ELR (cell line): ENCODE results near the gene ATAD3C.
"Not testable (repeated sequence)": the region's sequence is repeated elsewhere in the genome, so short reads cannot be mapped to it uniquely, and the experiment has no call there.

Source experiments
- DNase-seq: peaks from one replicate; pipeline ENCODE4 v3.0.0-alpha.2; 2015; ENCODE audit warnings: low read depth

Gene ATAD3C

DNA sequence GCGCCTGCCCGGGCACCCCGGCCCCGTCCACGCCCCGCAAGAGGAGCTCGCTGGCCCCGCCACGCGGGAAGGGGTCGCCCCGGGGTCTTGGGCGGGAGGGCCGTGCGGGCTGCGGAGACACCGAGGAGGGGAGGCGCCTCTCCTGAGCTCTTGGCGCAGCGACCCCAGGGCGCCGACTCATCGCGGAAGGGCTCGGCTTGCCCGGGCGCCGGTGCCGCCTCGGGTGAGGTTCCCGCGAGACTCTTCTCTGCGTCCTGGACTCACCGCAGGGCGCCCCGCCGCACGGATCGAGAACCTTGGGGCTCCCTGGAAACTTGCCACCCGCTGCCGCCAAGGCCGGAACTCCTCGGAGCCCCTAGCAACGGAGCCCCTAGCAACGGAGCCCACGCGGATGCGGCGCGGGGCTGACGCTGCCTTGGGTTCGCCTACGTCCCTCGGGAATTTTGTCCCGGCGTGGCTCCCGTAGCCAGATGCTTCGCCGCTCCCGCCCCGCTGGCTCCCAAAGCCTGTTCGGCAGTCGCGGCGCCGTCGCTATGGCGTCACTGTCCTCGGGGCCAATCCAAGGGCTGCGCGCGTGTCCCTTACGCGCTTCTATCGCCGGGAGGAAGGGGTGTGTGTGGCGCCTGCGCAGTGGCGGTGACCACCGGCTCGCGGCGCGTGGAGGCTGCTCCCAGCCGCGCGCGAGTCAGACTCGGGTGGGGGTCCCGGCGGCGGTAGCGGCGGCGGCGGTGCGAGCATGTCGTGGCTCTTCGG lies 62.2 kb downstream of the ATAD3C start, which contains the start of gene ATAD3A:
TSS of gene ATAD3A (plus strand) at position 630 of the 753 bp plus-strand sequence. CDS start at position 737, 107 bp downstream.
- DNase-seq, result peak; percentile 97

DNA sequence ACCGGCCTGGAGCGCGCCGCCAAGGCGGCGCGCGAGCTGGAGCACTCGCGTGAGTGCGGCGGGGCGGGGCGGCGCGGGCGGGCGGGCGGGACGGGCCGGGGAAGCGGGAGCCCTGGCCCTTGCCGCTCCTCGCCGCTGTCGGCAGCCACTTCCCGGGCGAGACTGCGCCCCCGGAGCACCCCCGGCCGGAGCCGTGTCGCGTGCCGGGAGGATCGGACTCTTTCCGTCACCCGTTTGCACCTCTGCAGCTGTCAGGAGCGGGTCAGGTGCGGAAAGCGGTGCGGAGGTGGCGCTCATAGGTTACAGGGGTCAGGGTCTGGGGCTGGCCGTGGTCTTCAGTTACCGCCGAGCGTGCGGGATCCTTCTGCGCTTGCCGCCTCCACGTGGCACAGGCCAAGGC lies 62.9 kb downstream of the ATAD3C start:
- DNase-seq, result peak; percentile 12

DNA sequence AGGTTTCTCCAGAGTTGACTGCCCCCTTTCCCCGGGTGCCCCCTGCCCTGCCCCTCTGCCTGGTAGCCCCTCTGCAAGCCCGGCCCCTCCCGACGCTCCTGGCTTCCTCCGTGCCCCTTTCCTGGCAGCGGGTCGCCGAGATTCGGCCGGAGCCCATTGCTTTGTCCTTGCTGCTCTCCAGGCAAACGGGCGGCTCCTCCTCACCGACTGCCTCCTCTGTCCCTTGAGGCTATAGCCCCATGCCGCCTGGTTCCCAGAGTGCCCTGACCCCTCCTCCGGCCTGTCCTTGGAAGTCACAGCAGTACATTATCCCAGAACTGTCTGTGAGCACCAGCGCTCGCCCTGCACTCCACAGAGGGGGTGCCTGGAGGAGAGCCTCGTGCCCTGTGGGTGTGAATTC lies 64.2 kb downstream of the ATAD3C start:
- not testable (repeated sequence) for DNase-seq

DNA sequence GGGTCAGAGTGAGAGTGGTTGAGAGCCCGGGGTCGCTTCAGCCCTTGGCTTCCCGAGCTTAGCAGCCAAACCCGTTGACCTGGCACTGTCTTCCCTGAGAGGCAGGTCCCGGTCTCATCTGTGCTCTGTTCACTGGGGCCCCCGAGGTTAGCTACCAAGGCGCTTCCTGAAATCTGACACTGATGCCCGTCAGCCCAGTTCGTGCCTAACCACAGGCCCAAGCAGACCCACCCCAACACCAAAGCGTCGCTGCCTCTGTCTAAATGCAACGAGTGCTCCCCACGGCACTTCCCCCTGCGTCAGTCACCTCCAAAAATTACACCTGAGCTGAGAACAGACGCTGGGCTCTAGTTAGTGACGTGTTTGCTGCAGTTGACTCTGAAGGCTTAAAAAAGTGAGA lies 64.9 kb downstream of the ATAD3C start:
- not testable (repeated sequence) for DNase-seq

DNA sequence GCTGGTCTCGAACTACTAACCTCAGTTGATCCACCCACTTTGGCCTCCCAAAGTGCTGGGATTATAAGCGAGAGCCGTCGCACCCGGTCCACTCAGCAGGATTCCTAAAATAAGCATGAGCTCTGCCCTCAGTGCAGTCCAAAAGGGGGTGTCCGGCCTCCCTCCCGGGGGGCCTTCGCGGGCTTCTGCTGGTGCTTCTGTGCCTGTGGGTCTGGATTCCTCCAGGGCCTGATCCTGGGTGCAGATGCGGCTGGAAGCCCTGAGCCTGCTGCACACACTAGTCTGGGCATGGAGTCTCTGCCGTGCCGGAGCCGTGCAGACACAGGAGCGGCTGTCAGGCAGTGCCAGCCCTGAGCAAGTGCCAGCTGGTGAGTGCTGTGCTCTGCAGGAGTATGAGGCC lies 67.4 kb downstream of the ATAD3C start:
- not testable (repeated sequence) for DNase-seq

DNA sequence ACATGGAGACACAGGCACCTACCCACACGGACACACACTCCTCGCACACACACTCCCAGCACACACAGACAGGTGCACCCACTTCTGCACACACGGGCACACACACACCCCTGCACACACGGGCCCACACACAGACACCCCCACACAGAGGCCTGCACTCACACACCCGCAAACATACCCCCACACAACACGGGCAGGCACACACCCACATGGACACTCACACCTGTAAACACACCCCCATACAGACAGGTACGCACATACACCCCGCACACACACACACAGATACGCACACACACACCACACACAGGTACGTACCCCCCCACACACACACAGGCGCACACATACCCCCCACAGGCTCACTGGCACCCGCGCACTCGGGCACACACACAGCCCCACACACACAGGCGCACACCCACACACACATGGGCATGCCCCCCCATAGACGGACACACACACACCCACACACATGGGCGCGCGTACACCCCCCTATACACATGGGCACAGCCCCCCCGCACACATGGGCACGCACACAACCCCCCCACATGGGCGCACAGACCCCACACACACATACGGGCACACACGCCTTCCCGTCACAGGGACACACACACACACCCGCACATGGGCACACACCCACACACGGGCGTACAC lies 68.6 kb downstream of the ATAD3C start:
- DNase-seq, result no peak

DNA sequence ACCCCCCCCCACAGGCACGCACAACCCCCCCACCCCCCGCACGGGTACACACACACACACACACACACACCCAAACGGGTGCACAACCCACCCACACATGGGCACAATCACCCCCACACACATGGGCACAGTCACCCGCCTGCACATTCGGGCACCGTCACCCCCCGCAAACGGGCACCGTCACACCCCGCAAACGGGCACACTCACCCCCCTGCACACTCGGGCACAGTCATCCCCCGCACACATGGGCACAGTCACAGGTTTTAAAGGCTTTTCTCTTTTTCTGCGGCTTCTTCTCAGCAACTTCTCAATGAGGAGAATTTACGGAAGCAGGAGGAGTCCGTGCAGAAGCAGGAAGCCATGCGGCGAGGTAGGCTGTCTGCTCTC lies 69.1 kb downstream of the ATAD3C start:
- not testable (repeated sequence) for DNase-seq
